Lower lobe of right lung (tissue), 2 donors: Measurements from ENCODE around the gene TPR. TPM values are rescaled to one million over a fixed set of nuclear protein-coding genes. Genes with fewer than 3 reads are reported as not detected.

Source experiments
- ATAC-seq, 2 donors: fragments of 200-7000 bp; cut with Tn5 transposase; one replicate each; pipeline ENCODE4 v1.9.1; 2020 to 2022; ENCODE audit warnings: mild to moderate bottlenecking in 2 of 2, moderate library complexity in 2 of 2
- DNase-seq: peaks from one replicate; pipeline ENCODE4 v3.0.0-alpha.2; 2020
- H3K27ac ChIP-seq: fragments of 200-600 bp; one replicate; pipeline ENCODE4 v1.8.0; 2022
- H3K27me3 ChIP-seq: fragments of 200-600 bp; one replicate; pipeline ENCODE4 v1.8.0; 2022; ENCODE audit warnings: low read depth
- H3K36me3 ChIP-seq: fragments of 200-600 bp; one replicate; pipeline ENCODE4 v1.8.0; 2022; ENCODE audit warnings: mild to moderate bottlenecking
- H3K4me1 ChIP-seq: fragments of 200-600 bp; one replicate; pipeline ENCODE4 v1.8.0; 2022
- H3K4me3 ChIP-seq: fragments of 200-600 bp; one replicate; pipeline ENCODE4 v1.8.0; 2022; ENCODE audit warnings: mild to moderate bottlenecking
- H3K9me3 ChIP-seq: fragments of 200-600 bp; one replicate; pipeline ENCODE4 v1.8.0; 2022
- intact Hi-C: fragments of 100-400 bp; cut with DNase I; formaldehyde crosslinking; loops from one replicate; pipeline ENCODE4 v1.11.0; 2022
- total RNA-seq: library from RNA; stranded (reverse); fragmentation: NEBNext Ultra II Directional; extraction: Animal tissue kit (Norgen Biotek cat#: 25700); gene quantifications from one replicate; pipeline ENCODE4 v1.2.1, GENCODE V29; 2021
- TF ChIP-seq, protein P1 (sequence below): fragments of 200-600 bp; IDR thresholded peaks from one replicate; pipeline ENCODE4 v1.8.0; 2022; ENCODE audit warnings: antibody characterized with exemption, mild to moderate bottlenecking
- donor health status: DM: no; HTN: yes; CAD: no; lungs with severe emphysema.

The TPR gene
- total RNA-seq, 1 donor from 2014 or later = 79.2 TPM

- Histone ChIP-seq H3K4me3 (no peak within 1 kb of the TSS), H3K9me3 (no peaks in the 10 kb centered on the region), H3K27ac (no peak within 1 kb of the TSS), H3K27me3 (no peaks in the 10 kb centered on the region), H3K4me1 (no peaks in the 10 kb centered on the region), H3K36me3 (no peaks in the 10 kb centered on the region)
- intact Hi-C loops = no loop called here
- DNase-seq (no peak), ATAC-seq (no peak)
- TF ChIP-seq, protein P1, sequence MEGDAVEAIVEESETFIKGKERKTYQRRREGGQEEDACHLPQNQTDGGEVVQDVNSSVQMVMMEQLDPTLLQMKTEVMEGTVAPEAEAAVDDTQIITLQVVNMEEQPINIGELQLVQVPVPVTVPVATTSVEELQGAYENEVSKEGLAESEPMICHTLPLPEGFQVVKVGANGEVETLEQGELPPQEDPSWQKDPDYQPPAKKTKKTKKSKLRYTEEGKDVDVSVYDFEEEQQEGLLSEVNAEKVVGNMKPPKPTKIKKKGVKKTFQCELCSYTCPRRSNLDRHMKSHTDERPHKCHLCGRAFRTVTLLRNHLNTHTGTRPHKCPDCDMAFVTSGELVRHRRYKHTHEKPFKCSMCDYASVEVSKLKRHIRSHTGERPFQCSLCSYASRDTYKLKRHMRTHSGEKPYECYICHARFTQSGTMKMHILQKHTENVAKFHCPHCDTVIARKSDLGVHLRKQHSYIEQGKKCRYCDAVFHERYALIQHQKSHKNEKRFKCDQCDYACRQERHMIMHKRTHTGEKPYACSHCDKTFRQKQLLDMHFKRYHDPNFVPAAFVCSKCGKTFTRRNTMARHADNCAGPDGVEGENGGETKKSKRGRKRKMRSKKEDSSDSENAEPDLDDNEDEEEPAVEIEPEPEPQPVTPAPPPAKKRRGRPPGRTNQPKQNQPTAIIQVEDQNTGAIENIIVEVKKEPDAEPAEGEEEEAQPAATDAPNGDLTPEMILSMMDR = no peak
These were observed 79.1 kb downstream of the TPR start, which contains the start of gene PRG4 for GRCh38 chr1:186295980-186296379. Gene PRG4 (plus strand): TSS chr1:186296279.

DNA sequence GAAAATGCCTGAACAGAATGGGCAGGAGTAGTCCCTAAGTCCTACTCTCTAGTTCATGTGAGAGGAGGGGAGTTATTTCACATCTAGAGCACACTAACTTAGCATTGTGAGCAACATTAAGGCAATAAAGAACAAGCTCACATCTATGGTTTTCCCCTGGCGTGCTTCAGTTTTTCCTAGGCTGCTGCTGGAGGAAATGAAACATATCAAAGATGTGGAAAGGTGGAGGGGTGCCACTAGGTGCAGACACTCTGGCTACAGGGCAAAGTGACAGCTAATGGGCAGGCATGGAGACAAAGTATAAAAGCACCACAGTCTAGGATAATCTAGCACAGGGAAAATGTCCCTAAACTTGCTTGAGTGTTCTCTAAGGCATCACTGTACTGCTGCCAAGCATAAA is 82.2 kb downstream of the TPR start:
- intact Hi-C loops = no loop called here
- no peak for DNase-seq
- TF ChIP-seq, protein P1 = no peak
- no peaks in the 10 kb centered on the region for H3K27me3 ChIP-seq
- H3K4me1 ChIP-seq = no peaks in the 10 kb centered on the region
- ATAC-seq = no peak
- H3K9me3 ChIP-seq = no peaks in the 10 kb centered on the region
- no peak overlapping the region for H3K27ac ChIP-seq
- no peaks in the 10 kb centered on the region for H3K36me3 ChIP-seq
- no peak overlapping the region for H3K4me3 ChIP-seq

DNA sequence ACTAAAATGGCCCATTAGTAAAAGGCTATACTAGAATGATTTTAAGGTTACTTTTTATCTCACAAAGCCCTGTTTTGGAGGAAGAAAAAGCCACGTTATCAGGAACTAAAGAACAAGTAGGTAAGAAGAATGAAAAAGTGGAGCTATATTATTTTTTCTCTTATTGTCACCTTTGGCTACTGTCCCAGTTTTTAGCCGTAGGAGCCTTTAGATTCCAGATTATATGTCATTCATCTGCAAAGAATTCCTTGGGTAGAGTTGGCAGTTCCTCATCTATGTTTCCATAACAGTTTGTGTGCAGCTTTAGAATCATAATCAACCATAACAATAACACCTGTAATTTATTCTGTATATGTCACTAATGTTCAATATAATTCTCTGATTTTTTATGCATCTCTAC is 83.8 kb downstream of the TPR start:
- intact Hi-C loops = no loop called here
- Histone ChIP-seq H3K4me1 (no peaks in the 10 kb centered on the region), H3K27me3 (no peaks in the 10 kb centered on the region), H3K27ac (no peak overlapping the region), H3K9me3 (no peaks in the 10 kb centered on the region), H3K4me3 (no peak overlapping the region), H3K36me3 (no peaks in the 10 kb centered on the region)
- TF ChIP-seq, protein P1 = no peak
- ATAC-seq (no peak), DNase-seq (no peak)

- no peaks in the 10 kb centered on the region for H3K36me3 ChIP-seq
- H3K27ac ChIP-seq = no peak overlapping the region
- H3K27me3 ChIP-seq = no peaks in the 10 kb centered on the region
- no peak for ATAC-seq
- TF ChIP-seq, protein P1 = no peak
- no peaks in the 10 kb centered on the region for H3K9me3 ChIP-seq
- DNase-seq = no peak
- H3K4me1 ChIP-seq = no peaks in the 10 kb centered on the region
- intact Hi-C loops = no loop called here
- H3K4me3 ChIP-seq = no peak overlapping the region
These were observed 85.0 kb downstream of the TPR start for GRCh38 chr1:186289943-186290545.

DNA sequence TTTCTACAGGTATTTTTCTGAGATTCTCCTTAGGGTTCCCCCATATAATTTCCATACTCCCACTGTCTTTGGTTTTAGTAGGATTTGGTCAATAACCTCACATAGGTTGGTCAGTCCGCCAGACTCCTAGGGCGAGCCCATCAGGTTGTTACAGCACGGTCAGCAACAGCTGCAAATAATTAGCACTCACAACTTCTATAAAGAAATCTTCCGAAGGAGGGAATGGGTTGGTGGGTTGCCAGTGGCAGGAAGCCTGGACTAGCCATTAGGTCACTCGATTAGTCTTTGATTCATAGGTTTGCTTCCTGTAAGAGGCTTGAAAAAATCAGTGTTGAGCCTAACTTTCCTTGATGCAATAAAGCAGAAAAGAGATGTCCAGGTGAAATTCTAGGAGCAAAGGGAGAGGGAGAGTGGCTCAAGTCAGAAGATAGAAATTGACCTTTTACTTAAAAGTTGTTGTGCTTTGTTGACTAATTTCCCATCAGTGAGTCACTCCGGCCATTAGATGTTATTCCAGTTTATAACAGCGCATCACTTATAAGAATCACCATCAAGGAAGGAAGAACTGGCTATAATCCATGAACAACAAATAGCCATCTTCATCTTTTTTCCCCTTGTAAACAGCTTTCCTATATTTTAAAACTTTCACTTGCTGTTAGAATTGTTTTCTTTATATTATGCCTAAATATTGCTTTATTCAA is 88.3 kb downstream of the TPR start:
- no peaks in the 10 kb centered on the region for H3K9me3 ChIP-seq
- TF ChIP-seq, protein P1 = no peak
- H3K27ac ChIP-seq = no peak overlapping the region
- ATAC-seq = no peak
- intact Hi-C loops = no loop called here
- no peak overlapping the region for H3K4me3 ChIP-seq
- no peak for DNase-seq
- no peaks in the 10 kb centered on the region for H3K4me1 ChIP-seq
- no peaks in the 10 kb centered on the region for H3K36me3 ChIP-seq
- no peaks in the 10 kb centered on the region for H3K27me3 ChIP-seq
